OCI-LY7 (cell line): Measurements from ENCODE around the gene EGR4.

Source experiments
- CTCF ChIP-seq: fragments of 200-600 bp; sonication (generic); conservative IDR thresholded peaks from 2 replicates; pipeline ENCODE4 v1.5.1; 2014; ENCODE audit warnings: mild to moderate bottlenecking, antibody characterized with exemption, low read length, moderate library complexity, mixed read lengths
- EZH2phosphoT487 ChIP-seq: fragments of 200-600 bp; sonication (generic); IDR thresholded peaks from 2 replicates; pipeline ENCODE4 v1.6.1; 2018; ENCODE audit warnings: low read depth, borderline replicate concordance, mild to moderate bottlenecking, mixed run types, antibody characterized with exemption, low read length, moderate library complexity, mixed read lengths

GRCh38 chr2:73291461-73292315 is 1.7 kb downstream of the EGR4 start:
- TF ChIP-seq CTCF, result 0 out of 2 replicates have a peak, but pooled peaks have one; percentile 14
- no peak for TF ChIP-seq EZH2phosphoT487
